HG02970 (cell line): Measurements from ENCODE around the gene C2CD3.

Source experiments
- ATAC-seq: cut with Tn5 transposase; IDR thresholded peaks from one replicate; pipeline ENCODE4 v1.9.1; 2021; ENCODE audit warnings: mild to moderate bottlenecking, moderate library complexity, moderate number of reproducible peaks; ENCODE audit not compliant: unreplicated experiment, low FRiP score

The C2CD3 gene

GRCh38 chr11:74023276-74023675 lies 147.5 kb downstream of the C2CD3 start:
- ATAC-seq = no peak

GRCh38 chr11:74022546-74022945 lies 148.3 kb downstream of the C2CD3 start:
- no peak for ATAC-seq

DNA sequence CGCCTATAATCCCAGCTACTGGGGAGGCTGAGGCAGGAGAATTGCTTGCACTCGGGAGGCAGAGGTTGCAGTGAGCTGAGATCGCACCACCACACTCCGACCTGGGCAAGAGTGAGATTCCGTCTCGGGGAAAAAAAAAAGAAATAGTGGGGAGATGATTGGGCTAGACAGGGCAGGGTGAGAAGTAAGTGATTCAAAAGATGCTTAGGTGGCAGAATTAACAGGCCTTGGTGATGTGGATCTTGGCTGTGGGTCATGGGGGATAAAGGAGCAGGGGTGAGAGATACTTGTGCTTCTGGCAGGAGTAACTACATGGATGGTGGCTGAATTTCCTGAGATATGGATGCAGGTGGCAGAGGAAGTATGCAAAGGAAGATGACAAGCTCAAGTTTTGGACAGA lies 148.8 kb downstream of the C2CD3 start:
- ATAC-seq = no peak

- no peak for ATAC-seq
Observed at GRCh38 chr11:74020539-74020938, 150.3 kb downstream of the C2CD3 start.

DNA sequence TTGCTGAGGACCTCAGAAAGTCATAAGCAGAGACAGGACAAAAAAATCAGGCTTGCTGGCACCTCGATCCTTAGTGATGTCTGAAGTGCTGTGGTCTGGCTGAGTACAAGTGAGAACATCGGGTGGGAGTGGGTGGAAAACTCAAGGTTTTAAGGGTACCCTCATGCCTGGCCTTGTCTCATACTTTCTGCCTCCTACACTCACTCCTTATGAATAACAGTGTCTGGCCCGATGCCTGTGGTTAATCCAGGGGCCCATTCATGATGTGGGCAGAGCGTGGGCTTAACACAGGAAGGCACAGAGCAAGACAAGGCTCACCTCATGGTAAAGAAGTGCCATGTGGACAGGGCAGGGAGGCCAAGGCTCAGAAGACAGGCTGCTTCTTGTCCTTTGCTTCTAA lies 150.9 kb downstream of the C2CD3 start:
- no peak for ATAC-seq

- ATAC-seq = no peak
Observed at GRCh38 chr11:74019104-74019738, 151.6 kb downstream of the C2CD3 start.

DNA sequence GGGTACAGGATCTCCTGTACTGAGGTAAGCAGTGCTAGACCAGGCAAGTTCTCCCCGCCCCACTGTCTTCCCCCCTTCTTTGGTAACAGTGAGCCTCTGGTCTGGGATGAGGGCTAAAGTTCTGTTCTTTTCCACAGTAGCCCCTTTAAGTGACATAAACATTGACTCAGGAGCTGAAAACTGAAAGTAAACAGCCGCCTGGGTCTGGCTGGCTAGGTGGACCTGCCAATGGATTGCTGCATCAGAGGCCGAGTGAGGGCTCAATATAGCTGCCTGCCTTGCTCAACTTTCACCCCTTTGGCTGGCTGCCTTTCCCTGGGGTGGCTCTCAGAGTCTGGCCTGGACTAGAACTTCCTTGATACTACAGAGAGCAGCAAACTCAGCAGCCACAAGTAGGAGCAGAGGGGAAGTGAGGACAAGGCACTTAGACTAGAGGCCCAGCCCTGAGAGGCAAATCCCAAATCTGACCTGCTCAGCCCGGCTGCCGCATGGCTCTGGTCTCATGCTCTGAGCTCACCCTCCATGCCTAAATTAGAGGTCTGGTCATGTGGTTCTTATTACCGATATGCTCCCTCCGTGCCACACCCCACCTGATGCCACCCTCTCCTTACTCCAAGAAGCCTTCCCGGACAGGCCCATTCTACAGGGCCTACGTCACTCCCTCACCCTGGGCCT lies 152.3 kb downstream of the C2CD3 start:
- no peak for ATAC-seq

GRCh38 chr11:74017631-74018030 lies 153.2 kb downstream of the C2CD3 start:
- ATAC-seq = no peak

- no peak for ATAC-seq
Observed at GRCh38 chr11:74015919-74016684, 154.7 kb downstream of the C2CD3 start.

- ATAC-seq = no peak
Observed at GRCh38 chr11:74014880-74015279, 155.9 kb downstream of the C2CD3 start.

GRCh38 chr11:74013141-74013540 lies 157.7 kb downstream of the C2CD3 start:
- ATAC-seq = no peak

GRCh38 chr11:74012074-74012809 lies 158.6 kb downstream of the C2CD3 start:
- no peak for ATAC-seq

GRCh38 chr11:74011360-74012073 lies 159.3 kb downstream of the C2CD3 start:
- no peak for ATAC-seq

- no peak for ATAC-seq
Observed at GRCh38 chr11:74010306-74011300, 160.2 kb downstream of the C2CD3 start.

DNA sequence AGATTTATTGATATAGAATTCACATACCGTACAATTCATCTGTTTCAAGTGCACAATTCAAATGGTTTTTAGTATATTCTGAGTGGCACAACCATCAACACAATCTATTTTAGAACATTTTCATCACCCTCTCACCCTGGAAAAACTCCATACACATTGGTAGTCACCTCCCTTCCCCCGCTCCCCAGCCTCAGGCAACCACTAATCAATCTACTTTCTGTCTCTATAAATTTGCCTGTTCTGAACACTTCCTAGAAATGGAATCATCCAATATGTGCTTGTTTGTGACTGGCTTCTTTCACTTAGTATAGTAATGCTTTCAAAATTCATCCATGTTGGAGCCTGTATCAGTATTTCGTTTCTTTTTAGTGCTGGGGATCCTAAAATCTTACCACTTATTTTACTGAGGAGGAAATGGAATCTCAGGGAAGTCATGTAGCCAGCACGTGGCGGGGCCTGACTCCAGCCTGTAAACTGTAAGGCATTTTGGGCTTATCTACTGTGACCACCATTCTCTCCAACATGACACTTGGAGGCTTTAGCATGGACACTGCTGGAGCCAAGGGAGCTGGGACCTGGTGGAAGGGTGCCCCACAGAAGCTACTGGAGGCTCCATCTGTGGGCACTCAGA lies 161.0 kb downstream of the C2CD3 start:
- ATAC-seq = no peak

- no peak for ATAC-seq
Observed at GRCh38 chr11:74009230-74009547, 161.6 kb downstream of the C2CD3 start.

DNA sequence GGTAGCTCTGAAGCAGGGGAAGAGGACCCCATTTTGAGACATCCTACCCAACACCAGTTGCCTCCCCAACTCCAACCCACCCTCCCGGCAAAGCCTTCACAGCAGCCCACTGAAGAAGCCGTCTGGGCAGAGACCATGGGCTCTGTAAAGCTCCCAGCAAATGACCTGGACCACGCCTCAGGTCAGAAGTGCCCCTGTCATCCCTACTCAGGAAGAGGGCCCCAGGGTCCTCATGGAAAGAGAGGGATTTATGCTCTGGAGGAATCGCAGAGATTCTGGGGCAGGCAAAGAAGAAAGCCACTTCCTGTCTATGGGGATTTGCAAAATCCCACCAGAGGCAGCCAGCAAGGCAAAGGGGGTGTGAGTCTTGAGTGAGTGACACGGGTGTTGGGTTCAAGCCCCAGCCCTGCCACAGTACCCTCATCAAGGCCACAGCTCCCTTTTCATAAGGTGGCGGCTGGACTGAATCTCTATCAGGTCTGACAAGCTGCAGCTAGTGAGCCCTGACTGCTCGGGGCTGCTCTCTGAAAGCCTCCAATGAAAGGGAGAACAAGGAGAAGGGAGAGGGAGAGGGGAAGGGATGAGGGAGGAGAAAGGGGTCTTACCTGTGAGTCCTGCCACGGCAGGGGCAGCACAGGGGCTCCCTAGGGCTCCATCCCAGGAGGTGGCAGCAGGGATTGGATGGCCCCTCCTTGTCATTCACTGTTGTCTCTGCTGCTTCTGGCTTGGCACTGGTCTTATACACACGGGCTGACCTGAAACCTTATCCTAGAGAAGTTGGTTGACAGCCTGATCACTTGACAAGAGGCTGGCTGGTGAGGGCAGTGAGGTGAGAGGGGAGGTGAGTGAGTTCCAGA lies 162.2 kb downstream of the C2CD3 start, which contains the start of gene UCP3:
UCP3 (minus strand) TSS at position 713 of the 857 bp plus-strand sequence. CDS start 2,043 bp downstream, outside the sequence.
- no peak for ATAC-seq
